Fibroblast of villous mesenchyme (primary cell): Measurements from ENCODE around the gene POLD2. TPM values are rescaled to one million over a fixed set of nuclear protein-coding genes. Genes with fewer than 3 reads are reported as not detected.
A peak's percentile ranks its signal among the peaks of the same experiment; 100 is the strongest.

Experiments used
- DNase-seq: peaks from one replicate; pipeline ENCODE4 v3.0.0-alpha.2; 2010; ENCODE audit warnings: low read depth
- H3K4me3 ChIP-seq: 2 replicates; pipeline ENCODE4 v1.5.1; 2011; ENCODE audit warnings: low read depth, mild to moderate bottlenecking, low read length
- CTCF ChIP-seq: IDR thresholded peaks from 2 replicates; pipeline ENCODE4 v1.5.1; 2012; ENCODE audit warnings: low read depth, mild to moderate bottlenecking, low read length; ENCODE audit not compliant: insufficient read depth
- total RNA-seq: library from RNA; depleted of rRNA; stranded (reverse); fragments of >200 nt; gene quantifications from 2 replicates; pipeline ENCODE4 v1.2.3, GENCODE V29; 2012

Gene POLD2
- total RNA-seq, 1 donor = 101 TPM

GRCh38 chr7:44107961-44108767 lies 15.2 kb downstream of the POLD2 start:
- no peak for TF ChIP-seq CTCF
- DNase-seq = no peak
- no peak overlapping the region for H3K4me3 ChIP-seq

GRCh38 chr7:44107116-44107960 lies 16.0 kb downstream of the POLD2 start:
- DNase-seq = no peak
- TF ChIP-seq CTCF = no peak
- H3K4me3 ChIP-seq = no peak overlapping the region

GRCh38 chr7:44106311-44107065 lies 16.9 kb downstream of the POLD2 start:
- H3K4me3 ChIP-seq = peak overlapping the region; percentile 87
- TF ChIP-seq CTCF = no peak
- DNase-seq = no peak

GRCh38 chr7:44105832-44106231 lies 17.5 kb downstream of the POLD2 start:
- TF ChIP-seq CTCF = no peak
- H3K4me3 ChIP-seq = peak overlapping the region; percentile 87
- DNase-seq = no peak

- peak overlapping the region; percentile 87 for H3K4me3 ChIP-seq
- peak; percentile 19 for TF ChIP-seq CTCF
- peak; percentile 86 for DNase-seq
These were observed 18.2 kb downstream of the POLD2 start for GRCh38 chr7:44104860-44105771.
